ENCODE results near the gene GRIPAP1. TPM values are rescaled to one million over a fixed set of nuclear protein-coding genes. Genes with fewer than 3 reads are reported as not detected.

Gene GRIPAP1
- total RNA-seq, 5 donors from 2014 or later (not counting 1 experiment from before 2014, with no cell fraction given), result 85.2 to 123 (median 104) TPM

- H3K36me3 Mint-ChIP-seq, result peaks cover 4% of the 10 kb centered on the region
- peaks cover 37 to 51% (median 40%) of the 10 kb centered on the region in 3 donors for H3K4me1 Mint-ChIP-seq
- H3K4me3 ChIP-seq (ENCODE audit: control insufficient read depth in 1 of 2, extremely low read depth in 1 of 2, low read length in 1 of 2), result peak overlapping the region; percentile 65 to 74
- peak; percentile 77 to 97 (median 93) for DNase-seq
- H3K27ac Mint-ChIP-seq, result peak overlapping the region; percentile 100
- ChIA-PET POLR2A (interaction anchor here (0.6 to 3.3 kb wide), 11 partner anchors 12 to 1725 kb away, joined by 3 to 23 read pairs (median 5); partner anchors contain the start of genes GRIPAP1 (in 2 of the 2), PQBP1 (in 1 of the 2), TFE3 (in 1 of the 2) and TIMM17B (in 1 of the 2)), CTCF (interaction anchor here in 1 of 2 donors (0.7 to 0.9 kb wide), 3 partner anchors 9 to 384 kb away, joined by 3 to 5 read pairs (median 3); partner anchors contain the start of gene RBM3)
- no peaks in the 10 kb centered on the region for H3K9me3 Mint-ChIP-seq
- H3K9me3 ChIP-seq, result no peaks in the 10 kb centered on the region
- peaks cover 0 to 15% of the 10 kb centered on the region in 2 donors for H3K36me3 ChIP-seq (ENCODE audit: control insufficient read depth in 2 of 2, extremely low read depth in 1 of 2, insufficient read depth in 1 of 2, low read length in 1 of 2)
- H3K4me1 ChIP-seq (ENCODE audit: control insufficient read depth in 1 of 2, extremely low read depth in 1 of 2, insufficient read depth in 2 of 2, low read length in 2 of 2), result peaks cover 11 to 44% of the 10 kb centered on the region in 2 experiments
- peak; percentile 81 to 86 (median 82) for ATAC-seq (replicated peaks in 1 of 4)
- peak overlapping the region; percentile 99 for H3K27ac ChIP-seq (ENCODE audit: low read length)
- 0% methylated on average over 36 of the region's 66 CpGs for WGBS (ENCODE audit: insufficient coverage)
- H3K27me3 ChIP-seq (replicated peaks in 1 of 2; ENCODE audit: control insufficient read depth in 2 of 2, extremely low read depth in 1 of 2, insufficient read depth in 2 of 2, low read length in 1 of 2), result no peaks in the 10 kb centered on the region
- H3K4me3 Mint-ChIP-seq, result peak overlapping the region; percentile 82 to 98 (median 97)
- peaks cover 0 to 11% of the 10 kb centered on the region in 2 donors for H3K27me3 Mint-ChIP-seq
Measured at GRCh38 chrX:48957827-48958634, 44.0 kb downstream of the GRIPAP1 start.

- Histone ChIP-seq H3K9me3 (no peaks in the 10 kb centered on the region), H3K27me3 (replicated peaks in 1 of 2; ENCODE audit: control insufficient read depth in 2 of 2, extremely low read depth in 1 of 2, insufficient read depth in 2 of 2, low read length in 1 of 2) (no peaks in the 10 kb centered on the region), H3K4me1 (ENCODE audit: control insufficient read depth in 1 of 2, extremely low read depth in 1 of 2, insufficient read depth in 2 of 2, low read length in 2 of 2) (peaks cover 11 to 50% of the 10 kb centered on the region in 2 experiments), H3K27ac (ENCODE audit: low read length) (peak within 1 kb of the TSS; percentile 99), H3K36me3 (ENCODE audit: control insufficient read depth in 2 of 2, extremely low read depth in 1 of 2, insufficient read depth in 1 of 2, low read length in 1 of 2) (peaks cover 0 to 15% of the 10 kb centered on the region in 2 donors), H3K4me3 (ENCODE audit: control insufficient read depth in 1 of 2, extremely low read depth in 1 of 2, low read length in 1 of 2) (peak within 1 kb of the TSS; percentile 65 to 74)
- Mint-ChIP-seq H3K4me3 (peak within 1 kb of the TSS; percentile 82 to 98 (median 97)), H3K36me3 (peaks cover 4% of the 10 kb centered on the region), H3K9me3 (no peaks in the 10 kb centered on the region), H3K27ac (peak within 1 kb of the TSS; percentile 100), H3K4me1 (peaks cover 43 to 57% (median 46%) of the 10 kb centered on the region in 3 donors), H3K27me3 (peaks cover 0 to 11% of the 10 kb centered on the region in 2 donors)
- DNase-seq, result peak in 32 of 35 experiments; percentile 64 to 84 (median 76)
- WGBS (ENCODE audit: insufficient coverage), result 0% methylated on average over 16 of the region's 53 CpGs
- POLR2A ChIA-PET, result interaction anchor here in 1 of 2 donors (0.5 to 3.3 kb wide), 6 partner anchors 13 to 156 kb away, joined by 3 to 23 read pairs (median 4); partner anchors contain the start of genes GRIPAP1, KCND1, PQBP1 and TIMM17B
- ATAC-seq (replicated peaks in 1 of 4), result peak; percentile 56 to 61 (median 58)
- CTCF ChIA-PET, result interaction anchor here (0.7 to 1.1 kb wide), 3 partner anchors 9 to 45 kb away, joined by 3 to 4 read pairs (median 3); no protein-coding TSS in a partner anchor
Measured at GRCh38 chrX:48957477-48957826, 44.6 kb downstream of the GRIPAP1 start, which contains the start of gene OTUD5. OTUD5 (minus strand) TSS chrX:48957607; CDS start chrX:48957570, 37 bp downstream.

- H3K27ac Mint-ChIP-seq, result peak overlapping the region; percentile 80 to 81
- peak in 33 of 35 experiments; percentile 14 to 73 (median 57) for DNase-seq
- Histone ChIP-seq H3K27ac (ENCODE audit: low read length) (peak overlapping the region; percentile 84), H3K36me3 (ENCODE audit: control insufficient read depth in 2 of 2, extremely low read depth in 1 of 2, insufficient read depth in 1 of 2, low read length in 1 of 2) (peaks cover 0 to 18% of the 10 kb centered on the region in 2 donors), H3K4me3 (ENCODE audit: control insufficient read depth in 1 of 2, extremely low read depth in 1 of 2, low read length in 1 of 2) (peak overlapping the region; percentile 49 to 74), H3K4me1 (ENCODE audit: control insufficient read depth in 1 of 2, extremely low read depth in 1 of 2, insufficient read depth in 2 of 2, low read length in 2 of 2) (peaks cover 11 to 53% of the 10 kb centered on the region in 2 experiments), H3K27me3 (replicated peaks in 1 of 2; ENCODE audit: control insufficient read depth in 2 of 2, extremely low read depth in 1 of 2, insufficient read depth in 2 of 2, low read length in 1 of 2) (no peaks in the 10 kb centered on the region), H3K9me3 (no peaks in the 10 kb centered on the region)
- H3K4me3 Mint-ChIP-seq, result peak overlapping the region; percentile 77 to 82 (median 80)
- ChIA-PET CTCF (interaction anchor here in 1 of 2 donors (1.0 to 1.1 kb wide), 2 partner anchors 11 to 20 kb away, joined by 3 to 4 read pairs; no protein-coding TSS in a partner anchor), POLR2A (interaction anchor here in 1 of 2 donors (0.5 to 3.3 kb wide), 7 partner anchors 12 to 155 kb away, joined by 3 to 23 read pairs (median 3); partner anchors contain the start of genes KCND1, PQBP1 and TIMM17B)
- peaks cover 4% of the 10 kb centered on the region for H3K36me3 Mint-ChIP-seq
- WGBS (ENCODE audit: insufficient coverage), result 1% methylated on average over 43 of the region's 61 CpGs
- H3K4me1 Mint-ChIP-seq, result peaks cover 49 to 62% (median 52%) of the 10 kb centered on the region in 3 donors
- H3K27me3 Mint-ChIP-seq, result peaks cover 0 to 11% of the 10 kb centered on the region in 2 donors
- peak in 2 of 4 experiments; percentile 4 to 12 for ATAC-seq (replicated peaks in 1 of 4)
- H3K9me3 Mint-ChIP-seq, result no peaks in the 10 kb centered on the region
Measured at GRCh38 chrX:48956728-48957414, 45.2 kb downstream of the GRIPAP1 start.

GRCh38 chrX:48948589-48948988 is 53.5 kb downstream of the GRIPAP1 start:
- ATAC-seq (replicated peaks in 1 of 4) (no peak), DNase-seq (no peak)
- no peaks in the 10 kb centered on the region for H3K9me3 ChIP-seq
- ChIA-PET POLR2A (interaction anchor here (1.0 to 1.1 kb wide), 2 partner anchors 9 to 11 kb away, joined by 3 to 5 read pairs; no protein-coding TSS in a partner anchor), CTCF (interaction anchor here in 1 of 2 donors (1.0 to 1.2 kb wide), 2 partner anchors 9 to 300 kb away, joined by 3 to 4 read pairs; no protein-coding TSS in a partner anchor)
- Mint-ChIP-seq H3K27me3 (no peaks in the 10 kb centered on the region), H3K27ac (no peak overlapping the region), H3K4me1 (peaks cover 45 to 56% (median 48%) of the 10 kb centered on the region in 3 donors), H3K9me3 (no peaks in the 10 kb centered on the region), H3K36me3 (peaks cover 7% of the 10 kb centered on the region), H3K4me3 (no peak overlapping the region)
- no peak overlapping the region for H3K27ac ChIP-seq (ENCODE audit: low read length)
- WGBS (ENCODE audit: insufficient coverage), result no CpG with 5 or more reads among the region's 1 CpG
- H3K4me1 ChIP-seq (ENCODE audit: control insufficient read depth in 1 of 2, extremely low read depth in 1 of 2, insufficient read depth in 2 of 2, low read length in 2 of 2), result peaks cover 0 to 57% of the 10 kb centered on the region in 2 experiments
- H3K36me3 ChIP-seq (ENCODE audit: control insufficient read depth in 2 of 2, extremely low read depth in 1 of 2, insufficient read depth in 1 of 2, low read length in 1 of 2), result peaks cover 0 to 19% of the 10 kb centered on the region in 2 donors
- no peak overlapping the region for H3K4me3 ChIP-seq (ENCODE audit: control insufficient read depth in 1 of 2, extremely low read depth in 1 of 2, low read length in 1 of 2)
- H3K27me3 ChIP-seq (replicated peaks in 1 of 2; ENCODE audit: control insufficient read depth in 2 of 2, extremely low read depth in 1 of 2, insufficient read depth in 2 of 2, low read length in 1 of 2), result no peaks in the 10 kb centered on the region

GRCh38 chrX:48945517-48946348 is 56.3 kb downstream of the GRIPAP1 start:
- CTCF ChIA-PET, result interaction anchor here (0.7 to 1.7 kb wide), 9 partner anchors 8 to 1173 kb away, joined by 3 to 5 read pairs (median 3); partner anchors contain the start of gene SLC35A2 (in 1 of the 2)
- H3K4me3 ChIP-seq (ENCODE audit: control insufficient read depth in 1 of 2, extremely low read depth in 1 of 2, low read length in 1 of 2), result no peak overlapping the region
- peaks cover 0 to 23% of the 10 kb centered on the region in 2 donors for H3K36me3 ChIP-seq (ENCODE audit: control insufficient read depth in 2 of 2, extremely low read depth in 1 of 2, insufficient read depth in 1 of 2, low read length in 1 of 2)
- no peaks in the 10 kb centered on the region for H3K9me3 ChIP-seq
- Mint-ChIP-seq H3K36me3 (peaks cover 17% of the 10 kb centered on the region), H3K4me1 (peaks cover 53 to 62% (median 57%) of the 10 kb centered on the region in 3 donors), H3K27ac (peak overlapping the region; percentile 71 to 72), H3K9me3 (no peaks in the 10 kb centered on the region), H3K4me3 (peak overlapping the region; percentile 9 to 61 (median 28)), H3K27me3 (no peaks in the 10 kb centered on the region)
- H3K27me3 ChIP-seq (replicated peaks in 1 of 2; ENCODE audit: control insufficient read depth in 2 of 2, extremely low read depth in 1 of 2, insufficient read depth in 2 of 2, low read length in 1 of 2), result no peaks in the 10 kb centered on the region
- peak in 33 of 35 experiments; percentile 25 to 71 (median 47) for DNase-seq
- peaks cover 3 to 58% of the 10 kb centered on the region in 2 experiments for H3K4me1 ChIP-seq (ENCODE audit: control insufficient read depth in 1 of 2, extremely low read depth in 1 of 2, insufficient read depth in 2 of 2, low read length in 2 of 2)
- no peak overlapping the region for H3K27ac ChIP-seq (ENCODE audit: low read length)
- peak; percentile 55 to 66 (median 63) for ATAC-seq (replicated peaks in 1 of 4)
- POLR2A ChIA-PET, result interaction anchor here in 1 of 2 donors (0.7 to 1.0 kb wide), 2 partner anchors 12 to 20 kb away, joined by 3 to 6 read pairs; no protein-coding TSS in a partner anchor
- WGBS (ENCODE audit: insufficient coverage), result no CpG with 5 or more reads among the region's 8 CpGs

Data from T-cell (primary cell).